CD4-positive, CD25-positive, alpha-beta regulatory T cell (primary cell): ENCODE data around the gene NMB. TPM values are rescaled to one million over a fixed set of nuclear protein-coding genes. Genes with fewer than 3 reads are reported as not detected.

Source experiments
- ATAC-seq, 2 donors: fragments of 150-1000 bp; cut with Tn5 transposase; one replicate each; pipeline ENCODE4 v1.10.0; 2021; ENCODE audit warnings: low read depth in 2 of 2, moderate number of reproducible peaks in 2 of 2, moderate library complexity in 1 of 2
- DNase-seq, 3 donors: peaks; one replicate each; pipeline versions ENCODE4 v3.0.0 to v3.0.0-alpha.2; 2012 to 2022; ENCODE audit warnings: mixed read lengths in 1 of 3
- H3K27ac ChIP-seq: one replicate; pipeline ENCODE4 v1.7.0; 2013; ENCODE audit warnings: mild to moderate bottlenecking, low read length; ENCODE audit not compliant: insufficient read depth, poor library complexity, severe bottlenecking
- H3K27me3 ChIP-seq: one replicate; pipeline ENCODE4 v1.7.0; 2013; ENCODE audit warnings: low read length; ENCODE audit not compliant: control insufficient read depth, insufficient read depth
- H3K36me3 ChIP-seq: one replicate; pipeline ENCODE4 v1.7.0; 2013; ENCODE audit warnings: mild to moderate bottlenecking, low read length, moderate library complexity; ENCODE audit not compliant: control insufficient read depth, insufficient read depth
- H3K4me1 ChIP-seq: 2 replicates; pipeline ENCODE4 v1.7.0; 2013; ENCODE audit warnings: mild to moderate bottlenecking, low read length; ENCODE audit not compliant: insufficient read depth, control insufficient read depth, poor library complexity, severe bottlenecking
- H3K4me3 ChIP-seq: one replicate; pipeline ENCODE4 v1.7.0; 2013; ENCODE audit warnings: low read depth, mild to moderate bottlenecking, low read length, moderate library complexity
- H3K9me3 ChIP-seq, 2 experiments: 1 replicate in 1 of 2; 2 replicates in 1 of 2; pipeline ENCODE4 v1.7.0; 2013; ENCODE audit warnings: low read length in 2 of 2, mild to moderate bottlenecking in 1 of 2, moderate library complexity in 1 of 2; ENCODE audit not compliant: control insufficient read depth in 2 of 2
- H3K27ac Mint-ChIP-seq, 3 donors: one replicate each; pipeline ENCODE4 v1.8.0; 2020 to 2022; ENCODE audit warnings: mild to moderate bottlenecking in 3 of 3, mixed read lengths in 3 of 3, moderate library complexity in 2 of 3
- H3K27me3 Mint-ChIP-seq: one replicate; pipeline ENCODE4 v1.8.0; 2022; ENCODE audit warnings: mild to moderate bottlenecking, mixed read lengths
- H3K36me3 Mint-ChIP-seq: one replicate; pipeline ENCODE4 v1.8.0; 2020; ENCODE audit warnings: mixed read lengths
- H3K4me1 Mint-ChIP-seq, 4 donors: one replicate each; pipeline ENCODE4 v1.8.0; 2020 to 2022; ENCODE audit warnings: mixed read lengths in 4 of 4, mild to moderate bottlenecking in 1 of 4
- H3K4me3 Mint-ChIP-seq, 4 donors: one replicate each; pipeline ENCODE4 v1.8.0; 2020 to 2022; ENCODE audit warnings: mild to moderate bottlenecking in 4 of 4, mixed read lengths in 4 of 4, moderate library complexity in 3 of 4
- H3K9me3 Mint-ChIP-seq, 7 donors: one replicate each; pipeline ENCODE4 v1.8.0; 2020 to 2022; ENCODE audit warnings: mixed read lengths in 7 of 7, mild to moderate bottlenecking in 3 of 7, moderate library complexity in 2 of 7
- polyA plus RNA-seq, 4 donors: library from polyadenylated mRNA; unstranded; fragments of 300-500 nt; fragmentation: Illumina TruSeq; gene quantifications; one replicate each; pipeline ENCODE4 v1.2.3, GENCODE V29; 2021
- total RNA-seq: library from RNA; stranded (reverse); gene quantifications from one replicate; pipeline ENCODE4 v1.2.3, GENCODE V29; 2022

Gene NMB, protein sequence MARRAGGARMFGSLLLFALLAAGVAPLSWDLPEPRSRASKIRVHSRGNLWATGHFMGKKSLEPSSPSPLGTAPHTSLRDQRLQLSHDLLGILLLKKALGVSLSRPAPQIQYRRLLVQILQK
- total RNA-seq (2.2 TPM), polyA plus RNA-seq (1 to 10 TPM; 5.5 to 7.1 (median 6.7) TPM)

DNA sequence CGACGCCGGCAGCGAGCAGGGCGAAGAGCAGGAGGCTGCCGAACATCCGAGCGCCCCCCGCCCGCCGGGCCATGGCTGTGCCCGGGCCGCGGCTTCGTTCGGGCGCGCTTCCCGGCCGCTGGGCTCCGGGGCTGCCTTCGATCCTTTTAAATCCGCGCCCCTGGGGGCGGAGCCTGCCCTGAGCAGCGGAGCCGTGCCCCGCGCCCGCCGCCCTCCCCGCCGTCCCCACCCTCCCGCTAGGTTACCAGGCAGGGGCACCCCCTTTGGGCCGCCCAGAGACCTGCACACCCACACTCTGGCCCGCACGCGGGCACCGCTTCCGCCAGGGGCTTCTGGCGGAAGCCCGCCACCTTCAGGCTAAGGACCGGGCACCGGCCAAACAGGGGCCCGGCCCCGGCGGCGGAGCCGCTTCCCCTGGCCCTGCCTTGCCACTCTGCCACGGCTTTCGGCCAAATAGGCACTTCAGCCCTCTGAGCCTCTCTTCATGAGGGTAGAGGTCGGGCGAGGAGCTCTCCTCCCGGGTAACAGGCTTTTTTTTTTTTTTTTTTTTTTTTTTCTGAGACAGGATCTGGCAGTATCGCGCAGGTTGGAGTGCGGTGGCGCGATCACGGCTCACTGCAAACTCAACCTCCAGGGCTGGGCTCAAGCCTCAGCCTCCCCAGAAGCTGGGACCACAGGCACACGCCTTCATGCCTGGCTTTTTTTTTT lies at the start of gene NMB:
Gene NMB, minus strand, starts transcription at position 120 of the 708 bp plus-strand sequence. Its CDS starts 47 bp downstream, at position 73.
- peak within 1 kb of the TSS; percentile 64 for H3K4me3 ChIP-seq
- no peaks in the 10 kb centered on the region for H3K9me3 ChIP-seq
- ATAC-seq (peak; percentile 80 to 83), DNase-seq (peak; percentile 85 to 92 (median 90))
- peak within 1 kb of the TSS; percentile 75 for H3K27ac ChIP-seq
- Mint-ChIP-seq H3K9me3 (no peaks in the 10 kb centered on the region), H3K27me3 (no peaks in the 10 kb centered on the region), H3K4me1 (peaks cover 8 to 52% (median 16%) of the 10 kb centered on the region in 4 donors), H3K4me3 (peak within 1 kb of the TSS; percentile 85 to 91 (median 88)), H3K36me3 (no peaks in the 10 kb centered on the region), H3K27ac (peak within 1 kb of the TSS; percentile 86 to 92 (median 88))
- no peaks in the 10 kb centered on the region for H3K27me3 ChIP-seq
- H3K36me3 ChIP-seq, result no peaks in the 10 kb centered on the region
- H3K4me1 ChIP-seq, result peaks cover 33% of the 10 kb centered on the region

DNA sequence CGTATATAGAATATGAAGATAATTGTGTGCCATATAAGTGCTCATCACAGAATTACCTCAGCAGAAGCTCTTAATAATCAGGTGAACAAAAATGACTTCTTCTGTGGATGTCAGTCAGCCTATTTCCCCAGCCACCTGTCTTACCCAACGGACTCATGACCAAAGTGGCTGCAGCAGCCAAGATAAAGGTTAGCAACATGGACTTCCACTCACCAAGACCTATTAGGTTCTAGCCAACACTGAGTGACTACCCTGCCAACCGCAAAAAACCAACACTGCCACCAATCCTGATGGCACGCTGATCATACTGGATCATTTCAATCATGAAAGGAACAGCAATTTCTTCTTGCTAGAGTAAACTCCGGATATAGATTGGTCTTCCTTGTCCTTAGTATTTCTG lies 45.8 kb upstream of the NMB start:
- no peaks in the 10 kb centered on the region for H3K9me3 Mint-ChIP-seq
- ATAC-seq, result no peak
- H3K4me3 Mint-ChIP-seq, result peak overlapping the region in 2 of 4 donors; percentile 11 to 27
- Histone ChIP-seq H3K27me3 (no peaks in the 10 kb centered on the region), H3K9me3 (no peaks in the 10 kb centered on the region), H3K27ac (peak overlapping the region; percentile 1), H3K4me3 (no peak overlapping the region), H3K36me3 (peaks cover 10% of the 10 kb centered on the region), H3K4me1 (peaks cover 31% of the 10 kb centered on the region)
- no peaks in the 10 kb centered on the region for H3K36me3 Mint-ChIP-seq
- peaks cover 51 to 80% (median 66%) of the 10 kb centered on the region in 4 donors for H3K4me1 Mint-ChIP-seq
- no peak for DNase-seq
- peak overlapping the region in 2 of 3 donors; percentile 16 to 53 for H3K27ac Mint-ChIP-seq
- H3K27me3 Mint-ChIP-seq, result no peaks in the 10 kb centered on the region

DNA sequence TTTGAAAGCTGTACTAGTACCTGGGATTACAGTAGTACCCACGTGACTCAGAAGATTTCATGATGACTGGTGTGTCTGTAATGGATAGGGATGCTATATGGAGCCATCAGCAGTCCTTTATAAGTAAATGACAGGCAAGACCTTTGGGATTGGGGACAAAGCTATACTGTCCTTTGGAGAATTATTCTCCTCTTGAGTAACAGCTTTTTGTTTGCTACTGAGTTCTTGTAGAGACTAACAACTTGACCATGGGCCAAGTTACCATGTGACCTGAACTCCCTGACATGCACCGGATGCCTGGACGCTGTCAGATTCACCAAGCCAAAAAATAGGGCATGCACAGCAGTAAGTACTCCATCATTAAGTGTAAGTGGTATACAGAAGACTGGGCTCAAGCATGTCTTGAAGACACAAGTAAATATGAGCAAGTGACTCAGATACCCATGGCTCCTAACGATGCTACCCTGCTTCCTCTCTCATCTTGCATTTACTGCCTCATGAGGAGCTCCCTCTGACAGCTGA lies 45.0 kb upstream of the NMB start:
- H3K4me1 Mint-ChIP-seq, result peaks cover 57 to 80% (median 68%) of the 10 kb centered on the region in 4 donors
- no peaks in the 10 kb centered on the region for H3K9me3 Mint-ChIP-seq
- H3K36me3 Mint-ChIP-seq, result no peaks in the 10 kb centered on the region
- H3K4me3 Mint-ChIP-seq, result peak overlapping the region in 3 of 4 donors; percentile 27 to 66 (median 40)
- H3K27ac Mint-ChIP-seq, result peak overlapping the region; percentile 16 to 77 (median 53)
- Histone ChIP-seq H3K27ac (no peak overlapping the region), H3K36me3 (peaks cover 10% of the 10 kb centered on the region), H3K27me3 (no peaks in the 10 kb centered on the region), H3K4me3 (no peak overlapping the region), H3K9me3 (no peaks in the 10 kb centered on the region), H3K4me1 (peaks cover 39% of the 10 kb centered on the region)
- no peaks in the 10 kb centered on the region for H3K27me3 Mint-ChIP-seq
- peak; percentile 57 to 60 for ATAC-seq
- no peak for DNase-seq

DNA sequence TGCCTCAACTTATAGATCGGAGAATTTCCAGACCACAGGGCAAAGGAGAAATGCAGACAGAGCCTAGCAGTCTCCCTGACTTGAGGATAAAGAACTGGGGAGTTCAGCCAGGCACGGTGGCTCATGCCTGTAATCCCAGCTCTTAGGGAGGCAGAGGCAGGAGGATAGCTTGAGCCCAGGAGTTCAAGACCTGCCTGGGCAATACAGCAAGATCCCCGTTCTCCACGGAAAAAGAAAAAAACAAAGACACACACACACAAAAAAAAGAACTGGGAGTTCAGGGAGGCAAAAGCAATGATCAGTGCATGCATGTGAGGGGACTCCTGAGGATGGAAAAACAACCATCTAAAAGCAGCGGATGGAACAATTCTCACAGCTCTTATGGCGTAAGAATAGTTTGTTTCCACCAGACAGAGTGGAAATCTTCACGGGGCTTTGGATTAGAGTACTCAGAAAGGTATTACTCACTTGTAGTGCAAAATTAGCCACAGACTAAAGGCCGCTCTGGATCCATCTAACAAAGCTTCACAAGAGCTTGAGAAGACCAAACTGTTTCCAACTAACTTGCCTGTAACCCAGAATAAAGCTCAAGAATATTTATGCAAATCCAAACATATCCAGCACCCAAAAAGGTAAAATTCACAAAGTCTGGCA lies 41.7 kb upstream of the NMB start:
- Mint-ChIP-seq H3K4me1 (peaks cover 60 to 82% (median 69%) of the 10 kb centered on the region in 4 donors), H3K27me3 (no peaks in the 10 kb centered on the region), H3K4me3 (peak overlapping the region in 3 of 4 donors; percentile 14 to 39 (median 32)), H3K9me3 (no peaks in the 10 kb centered on the region), H3K36me3 (no peaks in the 10 kb centered on the region), H3K27ac (peak overlapping the region; percentile 19 to 60 (median 38))
- Histone ChIP-seq H3K27me3 (no peaks in the 10 kb centered on the region), H3K4me1 (peaks cover 41% of the 10 kb centered on the region), H3K9me3 (no peaks in the 10 kb centered on the region), H3K27ac (no peak overlapping the region), H3K36me3 (peaks cover 7% of the 10 kb centered on the region), H3K4me3 (peak overlapping the region; percentile 19)
- ATAC-seq (no peak), DNase-seq (no peak)

DNA sequence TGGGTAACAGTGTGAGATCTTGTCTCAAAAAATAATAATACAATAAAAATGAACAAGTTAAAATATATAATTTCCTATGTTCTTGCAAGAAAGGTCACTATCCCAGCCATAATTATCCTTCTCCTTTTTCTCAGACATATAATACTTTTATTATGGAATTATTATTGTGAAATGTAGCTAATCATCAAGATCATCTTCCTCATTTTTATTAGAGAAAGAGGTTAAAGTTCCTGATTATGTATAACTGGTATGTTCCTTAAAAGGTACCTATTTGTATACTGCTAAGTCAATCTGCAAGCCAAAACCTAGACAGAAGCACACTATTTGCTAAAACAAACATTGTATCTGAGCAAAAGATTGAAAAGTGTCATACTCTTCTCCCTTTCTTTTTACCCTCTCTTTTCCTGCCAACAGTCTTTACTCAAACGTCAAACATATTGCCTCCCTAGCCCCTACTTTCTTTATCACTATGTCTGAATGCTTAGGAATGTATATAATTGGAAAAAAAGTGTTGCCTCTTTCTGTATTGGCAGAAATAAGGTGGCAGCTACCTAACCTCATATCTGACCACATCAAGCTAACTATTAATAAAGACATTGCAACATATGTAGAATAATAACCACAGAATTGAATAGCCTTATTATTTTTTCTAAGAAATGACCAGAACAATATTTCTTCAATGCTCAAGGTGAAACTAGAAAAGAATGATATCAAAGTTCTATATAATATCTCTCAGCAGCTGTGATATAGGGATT lies 39.4 kb upstream of the NMB start:
- no peak for ATAC-seq
- peak overlapping the region in 2 of 3 donors; percentile 12 to 39 for H3K27ac Mint-ChIP-seq
- DNase-seq, result no peak
- no peaks in the 10 kb centered on the region for H3K27me3 Mint-ChIP-seq
- H3K36me3 Mint-ChIP-seq, result no peaks in the 10 kb centered on the region
- H3K9me3 Mint-ChIP-seq, result no peaks in the 10 kb centered on the region
- H3K4me1 Mint-ChIP-seq, result peaks cover 46 to 82% (median 62%) of the 10 kb centered on the region in 4 donors
- H3K9me3 ChIP-seq, result no peaks in the 10 kb centered on the region
- no peaks in the 10 kb centered on the region for H3K27me3 ChIP-seq
- H3K27ac ChIP-seq, result no peak overlapping the region
- H3K4me1 ChIP-seq, result peaks cover 32% of the 10 kb centered on the region
- no peaks in the 10 kb centered on the region for H3K36me3 ChIP-seq
- H3K4me3 ChIP-seq, result peak overlapping the region; percentile 58
- peak overlapping the region in 3 of 4 donors; percentile 0 to 11 (median 1) for H3K4me3 Mint-ChIP-seq

DNA sequence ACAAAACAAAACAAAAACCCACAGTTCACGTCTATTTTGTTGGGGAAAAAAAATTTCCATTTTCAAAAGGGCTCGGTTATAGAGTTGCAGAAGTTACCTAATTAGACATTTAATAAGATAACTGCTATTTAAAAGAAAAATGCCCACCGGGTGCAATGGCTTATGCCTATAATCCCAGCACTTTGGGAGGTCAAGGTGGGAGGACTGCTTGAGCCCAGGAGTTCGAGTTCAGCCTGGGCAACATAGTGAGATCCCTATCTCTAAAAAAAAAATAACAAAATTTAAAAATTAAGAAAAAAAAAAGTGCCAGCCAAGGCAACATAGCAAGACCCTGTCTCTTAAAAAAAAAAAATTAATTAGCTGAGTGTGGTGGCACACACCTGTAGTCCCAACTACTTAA lies 38.8 kb upstream of the NMB start:
- no peak overlapping the region for H3K27ac ChIP-seq
- H3K27me3 Mint-ChIP-seq, result no peaks in the 10 kb centered on the region

DNA sequence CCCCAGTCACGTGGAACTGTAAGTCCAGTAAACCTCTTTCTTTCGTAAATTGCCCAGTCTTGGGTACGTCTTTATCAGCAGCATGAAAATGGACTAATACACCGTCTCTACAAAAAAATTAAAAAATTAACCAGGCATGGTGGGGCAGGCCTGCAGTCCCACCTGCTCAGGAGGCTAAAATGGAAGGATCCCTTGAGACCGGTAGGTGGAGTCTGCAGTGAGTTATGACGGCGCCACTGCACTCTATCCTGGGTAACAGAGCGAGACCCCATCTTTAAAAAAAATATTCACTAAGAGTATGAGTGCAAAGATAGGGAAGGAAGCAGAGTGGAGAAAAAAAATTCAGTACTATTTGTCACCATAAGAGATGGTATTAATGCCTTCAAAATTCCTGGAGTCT lies 32.3 kb upstream of the NMB start:
- peak overlapping the region in 1 of 3 donors; percentile 87 for H3K27ac Mint-ChIP-seq
- Histone ChIP-seq H3K9me3 (no peaks in the 10 kb centered on the region), H3K27me3 (no peaks in the 10 kb centered on the region), H3K4me1 (no peaks in the 10 kb centered on the region), H3K4me3 (no peak overlapping the region), H3K36me3 (peaks cover 44% of the 10 kb centered on the region), H3K27ac (no peak overlapping the region)
- no peaks in the 10 kb centered on the region for H3K27me3 Mint-ChIP-seq
- no peak overlapping the region for H3K4me3 Mint-ChIP-seq
- H3K36me3 Mint-ChIP-seq, result peaks cover 25% of the 10 kb centered on the region
- peaks cover 4 to 43% (median 30%) of the 10 kb centered on the region in 4 donors for H3K4me1 Mint-ChIP-seq
- H3K9me3 Mint-ChIP-seq, result no peaks in the 10 kb centered on the region
- no peak for DNase-seq
- ATAC-seq, result no peak

More for the DNA sequence above, 38.8 kb upstream of the NMB start:
- Histone ChIP-seq H3K27me3 (no peaks in the 10 kb centered on the region), H3K4me3 (peak overlapping the region; percentile 5), H3K9me3 (no peaks in the 10 kb centered on the region), H3K4me1 (peaks cover 32% of the 10 kb centered on the region), H3K36me3 (no peaks in the 10 kb centered on the region)
- peaks cover under 1% of the 10 kb centered on the region for H3K36me3 Mint-ChIP-seq
- DNase-seq (no peak), ATAC-seq (no peak)
- no peaks in the 10 kb centered on the region for H3K9me3 Mint-ChIP-seq
- H3K27ac Mint-ChIP-seq, result no peak overlapping the region
- H3K4me3 Mint-ChIP-seq, result no peak overlapping the region
- peaks cover 49 to 86% (median 64%) of the 10 kb centered on the region in 4 donors for H3K4me1 Mint-ChIP-seq
